HG03342 (cell line): ENCODE results near the gene SCIN.
"Not testable (repeated sequence)": the region's sequence is repeated elsewhere in the genome, so short reads cannot be mapped to it uniquely, and the experiment has no call there.

Experiments used
- ATAC-seq: cut with Tn5 transposase; IDR thresholded peaks from one replicate; pipeline ENCODE4 v1.9.1; 2021; ENCODE audit warnings: mild to moderate bottlenecking, moderate library complexity; ENCODE audit not compliant: unreplicated experiment

The SCIN gene

DNA sequence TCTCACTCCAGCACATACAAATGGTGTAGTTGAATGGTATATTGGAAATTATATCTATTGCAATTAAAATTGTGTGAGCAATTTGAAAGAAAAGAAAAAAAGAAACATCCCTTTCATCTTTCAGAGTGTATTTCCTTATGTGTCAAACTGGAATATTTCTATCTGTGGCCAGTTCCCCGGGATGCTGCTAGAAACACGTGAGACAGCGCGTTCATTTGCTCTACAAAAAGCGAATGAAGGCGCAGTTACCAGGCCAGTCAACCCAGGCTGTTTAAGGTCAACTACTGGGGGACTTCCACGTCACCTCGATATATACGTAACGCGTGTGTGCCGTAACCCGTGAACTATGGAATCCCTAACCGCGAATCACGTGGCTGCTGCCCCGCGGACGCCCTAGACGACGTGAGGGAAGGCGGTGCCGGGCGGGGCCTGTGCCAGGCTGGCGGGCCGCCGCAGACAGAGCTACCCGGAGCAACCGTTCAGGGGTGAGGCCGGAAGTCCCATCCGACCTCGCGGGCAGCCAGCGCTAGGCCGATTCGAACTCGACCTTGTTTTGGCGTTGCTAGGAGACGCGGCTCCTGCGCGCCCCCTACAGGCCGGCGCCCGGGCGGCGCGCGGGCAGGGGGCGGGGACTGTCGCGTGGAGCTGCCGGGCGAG, 115.8 kb downstream of the SCIN start:
- peak; percentile 79 for ATAC-seq

- peak; percentile 72 for ATAC-seq
Measured at GRCh38 chr7:12686891-12687717, 116.6 kb downstream of the SCIN start, which contains the start of gene ARL4A. TSS of gene ARL4A (plus strand) at chr7:12687633. CDS start at chr7:12688255, 622 bp downstream.

DNA sequence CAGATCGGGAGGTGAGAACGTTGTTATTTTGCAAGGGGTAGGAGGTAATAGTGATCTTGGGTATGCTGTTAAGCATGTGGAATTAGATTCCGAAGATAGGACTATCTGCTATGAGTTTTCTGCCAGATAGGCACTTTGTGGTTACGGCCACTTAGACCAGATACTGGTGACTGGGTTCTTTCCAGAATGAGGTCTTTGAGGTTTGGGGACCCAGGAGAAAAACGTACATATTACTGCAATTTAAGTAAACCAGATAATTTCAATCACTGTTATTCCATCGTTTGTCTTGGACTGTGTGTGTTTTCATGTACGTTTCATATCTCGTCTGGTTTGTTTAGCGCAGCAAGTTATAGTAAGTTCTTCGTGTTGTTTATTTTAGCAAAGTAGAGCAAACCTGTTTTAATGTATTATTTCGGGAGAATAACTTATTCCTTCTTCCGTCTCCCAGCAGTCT, 117.2 kb downstream of the SCIN start:
- ATAC-seq: no peak

- ATAC-seq: not testable (repeated sequence)
Measured at GRCh38 chr7:12688485-12689170, 118.1 kb downstream of the SCIN start.

DNA sequence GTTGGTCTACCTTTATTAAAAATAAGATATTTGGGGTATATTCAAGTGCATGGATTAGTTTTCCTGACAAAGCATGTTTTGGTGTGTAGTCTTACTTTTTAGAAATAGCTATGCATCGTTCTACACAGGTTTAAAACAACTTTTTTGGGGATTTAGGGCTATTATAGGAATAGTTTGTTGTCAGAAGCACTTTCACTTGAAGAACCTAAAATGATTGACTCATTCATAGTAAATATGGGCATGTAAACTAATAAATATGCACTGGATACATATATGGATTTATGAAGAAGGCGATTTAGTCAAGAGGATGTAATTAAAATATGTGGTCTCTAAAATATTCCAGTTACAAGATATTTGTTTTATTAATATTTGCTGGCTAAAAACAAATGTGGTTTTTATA, 118.9 kb downstream of the SCIN start:
- no peak for ATAC-seq

GRCh38 chr7:12690041-12690878, 119.7 kb downstream of the SCIN start:
- ATAC-seq: no peak

DNA sequence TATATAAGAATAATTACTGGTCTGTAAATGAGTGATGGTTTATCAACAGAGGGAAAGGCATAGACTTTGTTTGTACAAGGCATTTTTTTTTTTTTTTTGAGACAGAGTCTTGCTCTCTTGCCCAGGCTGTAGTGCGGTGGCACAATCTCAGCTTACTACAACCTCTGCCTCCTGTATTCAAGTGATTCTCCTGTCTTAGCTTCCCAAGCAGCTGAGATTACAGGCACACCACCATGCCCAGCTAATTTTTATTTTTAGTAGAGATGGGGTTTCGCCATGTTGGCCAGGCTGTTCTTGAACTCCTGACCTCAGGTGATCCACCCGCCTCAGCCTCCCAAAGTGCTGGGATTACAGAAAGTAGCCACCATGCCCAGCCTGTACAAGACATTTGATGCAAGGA, 120.9 kb downstream of the SCIN start:
- not testable (repeated sequence) for ATAC-seq

DNA sequence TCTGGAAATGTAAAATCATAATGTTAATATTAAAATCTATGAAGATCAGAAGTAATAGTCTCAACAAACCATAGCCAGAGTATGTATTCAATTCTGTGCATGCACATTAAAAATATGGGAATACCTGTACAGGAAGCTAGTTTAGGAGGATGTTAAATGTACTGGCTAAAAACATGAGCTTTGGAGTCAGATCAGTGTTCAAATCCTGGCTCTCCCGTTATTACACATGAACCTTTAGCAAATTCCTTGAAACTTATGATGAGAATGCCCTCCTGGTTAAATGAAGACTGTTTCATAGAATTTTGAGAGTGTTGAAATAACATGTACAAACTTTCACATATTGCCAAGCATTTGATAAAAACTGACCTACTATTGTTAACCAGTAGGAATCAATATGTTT, 121.5 kb downstream of the SCIN start:
- ATAC-seq: no peak

GRCh38 chr7:12692479-12693259, 122.1 kb downstream of the SCIN start:
- no peak for ATAC-seq

DNA sequence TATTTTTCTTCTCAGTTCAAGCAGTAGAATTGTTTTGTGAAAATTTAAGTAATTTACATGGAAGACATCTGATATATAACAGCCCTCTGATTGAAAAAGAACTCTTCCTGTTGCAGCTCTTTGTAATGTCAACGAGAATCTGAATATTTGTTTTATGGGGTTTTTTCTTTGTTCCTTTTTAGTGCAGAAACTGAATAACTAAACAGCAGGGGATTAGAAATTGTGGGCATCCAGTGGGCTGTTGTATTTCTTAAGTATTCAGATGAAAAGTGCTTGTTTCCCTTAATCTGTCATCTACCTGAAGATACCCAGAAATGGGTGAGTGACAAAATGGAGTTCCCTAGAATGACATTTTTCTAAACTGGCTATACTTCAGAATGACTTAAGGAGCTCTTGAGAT, 124.3 kb downstream of the SCIN start:
- no peak for ATAC-seq

- ATAC-seq: no peak
Measured at GRCh38 chr7:12695965-12696364, 125.4 kb downstream of the SCIN start.

DNA sequence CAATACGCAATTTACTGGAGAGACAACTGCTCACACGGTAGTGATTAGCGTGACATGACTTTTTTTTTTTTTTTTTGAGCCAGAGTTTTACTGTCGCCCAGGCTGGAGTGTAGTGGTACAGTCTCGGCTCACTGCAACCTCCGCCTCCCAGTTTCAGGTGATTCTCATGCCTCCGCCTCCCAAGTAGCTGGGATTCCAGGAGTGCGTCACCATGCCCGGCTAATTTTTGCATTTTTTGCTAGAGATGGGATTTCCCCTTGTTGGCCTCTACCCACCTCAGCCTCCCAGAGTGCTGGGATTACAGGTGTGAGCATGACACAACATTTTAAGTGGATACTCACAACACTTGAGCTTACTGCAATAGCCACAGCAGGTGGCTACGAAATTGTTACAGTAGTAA, 128.8 kb downstream of the SCIN start:
- no peak for ATAC-seq

GRCh38 chr7:12701433-12701832, 130.9 kb downstream of the SCIN start:
- no peak for ATAC-seq

GRCh38 chr7:12703881-12704280, 133.4 kb downstream of the SCIN start:
- no peak for ATAC-seq

DNA sequence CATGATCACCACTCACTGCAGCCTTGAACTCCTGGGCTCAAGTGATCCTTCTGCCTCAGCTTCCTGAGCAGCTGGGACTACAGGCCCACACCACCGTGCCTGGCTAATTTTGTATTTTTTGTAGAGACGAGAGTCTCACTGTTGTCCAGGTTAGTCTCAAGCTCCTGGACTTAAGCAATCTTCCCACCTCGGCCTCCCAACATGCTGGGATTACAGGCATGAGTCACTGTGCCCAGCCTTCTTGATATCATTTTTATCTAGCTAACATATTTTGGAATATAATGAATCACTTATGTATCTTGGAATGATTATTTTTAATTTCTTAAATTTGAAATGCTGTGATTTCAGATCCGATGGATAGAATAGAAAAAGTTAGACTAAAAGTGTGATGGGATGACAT, 135.4 kb downstream of the SCIN start:
- no peak for ATAC-seq

DNA sequence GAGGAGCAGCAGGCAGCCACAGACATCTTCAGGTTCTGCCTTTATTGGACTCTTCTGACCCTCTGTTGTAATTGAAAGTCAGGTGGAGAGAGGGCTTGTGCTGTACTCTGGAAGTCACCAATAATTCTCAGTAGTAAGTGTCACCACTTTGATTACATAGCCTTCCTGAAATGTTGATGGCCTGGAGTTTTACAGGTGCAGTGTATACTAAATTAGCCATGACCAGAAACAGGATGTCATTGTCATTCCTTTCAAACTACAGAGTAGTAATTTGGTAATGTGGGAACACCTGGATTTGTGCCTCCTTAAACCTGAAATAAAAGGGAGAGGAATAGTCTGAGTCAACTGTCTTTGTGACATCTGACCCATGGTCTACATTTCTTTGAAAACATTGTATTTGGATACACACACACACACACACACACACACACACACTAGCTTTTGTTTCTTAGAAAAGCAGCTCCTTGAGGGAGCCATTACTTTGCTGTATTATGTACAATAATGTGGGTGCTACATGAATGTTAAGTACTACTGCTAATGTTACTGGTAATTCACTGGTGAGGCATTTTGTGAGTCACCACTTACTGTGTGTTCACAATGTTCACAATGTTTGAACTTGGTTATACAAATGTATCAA, 136.5 kb downstream of the SCIN start:
- no peak for ATAC-seq

- ATAC-seq: no peak
Measured at GRCh38 chr7:12708314-12708713, 137.8 kb downstream of the SCIN start.
